ENCODE results near the gene ZPBP2. TPM values are rescaled to one million over a fixed set of nuclear protein-coding genes. Genes with fewer than 3 reads are reported as not detected.
"Not testable (repeated sequence)": the region's sequence is repeated elsewhere in the genome, so short reads cannot be mapped to it uniquely, and the experiment has no call there.

Gene ZPBP2
- total RNA-seq, 1 experiment from 2014 or later: not detected

- TF ChIP-seq, protein P1, sequence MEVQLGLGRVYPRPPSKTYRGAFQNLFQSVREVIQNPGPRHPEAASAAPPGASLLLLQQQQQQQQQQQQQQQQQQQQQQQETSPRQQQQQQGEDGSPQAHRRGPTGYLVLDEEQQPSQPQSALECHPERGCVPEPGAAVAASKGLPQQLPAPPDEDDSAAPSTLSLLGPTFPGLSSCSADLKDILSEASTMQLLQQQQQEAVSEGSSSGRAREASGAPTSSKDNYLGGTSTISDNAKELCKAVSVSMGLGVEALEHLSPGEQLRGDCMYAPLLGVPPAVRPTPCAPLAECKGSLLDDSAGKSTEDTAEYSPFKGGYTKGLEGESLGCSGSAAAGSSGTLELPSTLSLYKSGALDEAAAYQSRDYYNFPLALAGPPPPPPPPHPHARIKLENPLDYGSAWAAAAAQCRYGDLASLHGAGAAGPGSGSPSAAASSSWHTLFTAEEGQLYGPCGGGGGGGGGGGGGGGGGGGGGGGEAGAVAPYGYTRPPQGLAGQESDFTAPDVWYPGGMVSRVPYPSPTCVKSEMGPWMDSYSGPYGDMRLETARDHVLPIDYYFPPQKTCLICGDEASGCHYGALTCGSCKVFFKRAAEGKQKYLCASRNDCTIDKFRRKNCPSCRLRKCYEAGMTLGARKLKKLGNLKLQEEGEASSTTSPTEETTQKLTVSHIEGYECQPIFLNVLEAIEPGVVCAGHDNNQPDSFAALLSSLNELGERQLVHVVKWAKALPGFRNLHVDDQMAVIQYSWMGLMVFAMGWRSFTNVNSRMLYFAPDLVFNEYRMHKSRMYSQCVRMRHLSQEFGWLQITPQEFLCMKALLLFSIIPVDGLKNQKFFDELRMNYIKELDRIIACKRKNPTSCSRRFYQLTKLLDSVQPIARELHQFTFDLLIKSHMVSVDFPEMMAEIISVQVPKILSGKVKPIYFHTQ (CRISPR knock-in tag; IDR thresholded peaks at IDR 0.05): no peak
- TF ChIP-seq, protein P2, sequence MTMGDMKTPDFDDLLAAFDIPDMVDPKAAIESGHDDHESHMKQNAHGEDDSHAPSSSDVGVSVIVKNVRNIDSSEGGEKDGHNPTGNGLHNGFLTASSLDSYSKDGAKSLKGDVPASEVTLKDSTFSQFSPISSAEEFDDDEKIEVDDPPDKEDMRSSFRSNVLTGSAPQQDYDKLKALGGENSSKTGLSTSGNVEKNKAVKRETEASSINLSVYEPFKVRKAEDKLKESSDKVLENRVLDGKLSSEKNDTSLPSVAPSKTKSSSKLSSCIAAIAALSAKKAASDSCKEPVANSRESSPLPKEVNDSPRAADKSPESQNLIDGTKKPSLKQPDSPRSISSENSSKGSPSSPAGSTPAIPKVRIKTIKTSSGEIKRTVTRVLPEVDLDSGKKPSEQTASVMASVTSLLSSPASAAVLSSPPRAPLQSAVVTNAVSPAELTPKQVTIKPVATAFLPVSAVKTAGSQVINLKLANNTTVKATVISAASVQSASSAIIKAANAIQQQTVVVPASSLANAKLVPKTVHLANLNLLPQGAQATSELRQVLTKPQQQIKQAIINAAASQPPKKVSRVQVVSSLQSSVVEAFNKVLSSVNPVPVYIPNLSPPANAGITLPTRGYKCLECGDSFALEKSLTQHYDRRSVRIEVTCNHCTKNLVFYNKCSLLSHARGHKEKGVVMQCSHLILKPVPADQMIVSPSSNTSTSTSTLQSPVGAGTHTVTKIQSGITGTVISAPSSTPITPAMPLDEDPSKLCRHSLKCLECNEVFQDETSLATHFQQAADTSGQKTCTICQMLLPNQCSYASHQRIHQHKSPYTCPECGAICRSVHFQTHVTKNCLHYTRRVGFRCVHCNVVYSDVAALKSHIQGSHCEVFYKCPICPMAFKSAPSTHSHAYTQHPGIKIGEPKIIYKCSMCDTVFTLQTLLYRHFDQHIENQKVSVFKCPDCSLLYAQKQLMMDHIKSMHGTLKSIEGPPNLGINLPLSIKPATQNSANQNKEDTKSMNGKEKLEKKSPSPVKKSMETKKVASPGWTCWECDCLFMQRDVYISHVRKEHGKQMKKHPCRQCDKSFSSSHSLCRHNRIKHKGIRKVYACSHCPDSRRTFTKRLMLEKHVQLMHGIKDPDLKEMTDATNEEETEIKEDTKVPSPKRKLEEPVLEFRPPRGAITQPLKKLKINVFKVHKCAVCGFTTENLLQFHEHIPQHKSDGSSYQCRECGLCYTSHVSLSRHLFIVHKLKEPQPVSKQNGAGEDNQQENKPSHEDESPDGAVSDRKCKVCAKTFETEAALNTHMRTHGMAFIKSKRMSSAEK (CRISPR knock-in tag; IDR thresholded peaks at IDR 0.05; ENCODE audit: borderline replicate concordance): no peak
- TF ChIP-seq ZBTB43 (CRISPR knock-in tag; IDR thresholded peaks at IDR 0.05): no peak
Observed at GRCh38 chr17:39871801-39872200, 3.8 kb downstream of the ZPBP2 start (continued).

DNA sequence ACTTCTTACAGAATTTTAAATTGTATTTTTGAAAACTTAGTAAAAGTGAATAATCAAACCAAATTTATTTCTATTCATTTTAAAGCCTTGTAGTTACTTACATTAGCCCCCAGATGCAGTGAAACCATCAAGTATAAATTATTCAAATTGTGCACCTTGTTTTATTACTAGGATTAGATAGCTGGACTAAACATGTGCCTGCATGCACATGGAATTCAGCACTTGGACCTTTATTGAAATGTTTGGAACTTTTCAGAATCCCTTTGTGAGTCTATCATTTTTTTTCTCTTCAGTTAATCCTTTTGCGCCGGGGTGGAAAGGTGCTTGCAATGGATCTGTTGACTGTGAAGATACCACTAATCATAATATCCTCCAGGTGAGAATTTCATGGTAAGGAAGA is 4.7 kb downstream of the ZPBP2 start:
- no peak for ATAC-seq
- peaks cover 17% of the 10 kb centered on the region for H3K27me3 Mint-ChIP-seq (ENCODE audit: low read depth)
- no peak overlapping the region for H3K4me3 Mint-ChIP-seq
- POLR2A ChIA-PET: no interaction called here
- no peaks in the 10 kb centered on the region for H3K4me1 Mint-ChIP-seq
- DNase-seq (ENCODE audit: low spot score): no peak
- TF ChIP-seq ZNF121 (CRISPR knock-in tag; IDR thresholded peaks at IDR 0.05): no peak
- no peak for TF ChIP-seq IRF1 (CRISPR knock-in tag; IDR thresholded peaks at IDR 0.05)
- no peak for TF ChIP-seq NFE2L1 (CRISPR knock-in tag; IDR thresholded peaks at IDR 0.05)
- no peak for TF ChIP-seq ZMAT4 (CRISPR knock-in tag; IDR thresholded peaks at IDR 0.05)
- TF ChIP-seq, protein P3, sequence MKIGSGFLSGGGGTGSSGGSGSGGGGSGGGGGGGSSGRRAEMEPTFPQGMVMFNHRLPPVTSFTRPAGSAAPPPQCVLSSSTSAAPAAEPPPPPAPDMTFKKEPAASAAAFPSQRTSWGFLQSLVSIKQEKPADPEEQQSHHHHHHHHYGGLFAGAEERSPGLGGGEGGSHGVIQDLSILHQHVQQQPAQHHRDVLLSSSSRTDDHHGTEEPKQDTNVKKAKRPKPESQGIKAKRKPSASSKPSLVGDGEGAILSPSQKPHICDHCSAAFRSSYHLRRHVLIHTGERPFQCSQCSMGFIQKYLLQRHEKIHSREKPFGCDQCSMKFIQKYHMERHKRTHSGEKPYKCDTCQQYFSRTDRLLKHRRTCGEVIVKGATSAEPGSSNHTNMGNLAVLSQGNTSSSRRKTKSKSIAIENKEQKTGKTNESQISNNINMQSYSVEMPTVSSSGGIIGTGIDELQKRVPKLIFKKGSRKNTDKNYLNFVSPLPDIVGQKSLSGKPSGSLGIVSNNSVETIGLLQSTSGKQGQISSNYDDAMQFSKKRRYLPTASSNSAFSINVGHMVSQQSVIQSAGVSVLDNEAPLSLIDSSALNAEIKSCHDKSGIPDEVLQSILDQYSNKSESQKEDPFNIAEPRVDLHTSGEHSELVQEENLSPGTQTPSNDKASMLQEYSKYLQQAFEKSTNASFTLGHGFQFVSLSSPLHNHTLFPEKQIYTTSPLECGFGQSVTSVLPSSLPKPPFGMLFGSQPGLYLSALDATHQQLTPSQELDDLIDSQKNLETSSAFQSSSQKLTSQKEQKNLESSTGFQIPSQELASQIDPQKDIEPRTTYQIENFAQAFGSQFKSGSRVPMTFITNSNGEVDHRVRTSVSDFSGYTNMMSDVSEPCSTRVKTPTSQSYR (CRISPR knock-in tag; IDR thresholded peaks at IDR 0.05): no peak
- no peak for TF ChIP-seq FOXK1 (CRISPR knock-in tag; IDR thresholded peaks at IDR 0.05)
- TF ChIP-seq, protein P4, sequence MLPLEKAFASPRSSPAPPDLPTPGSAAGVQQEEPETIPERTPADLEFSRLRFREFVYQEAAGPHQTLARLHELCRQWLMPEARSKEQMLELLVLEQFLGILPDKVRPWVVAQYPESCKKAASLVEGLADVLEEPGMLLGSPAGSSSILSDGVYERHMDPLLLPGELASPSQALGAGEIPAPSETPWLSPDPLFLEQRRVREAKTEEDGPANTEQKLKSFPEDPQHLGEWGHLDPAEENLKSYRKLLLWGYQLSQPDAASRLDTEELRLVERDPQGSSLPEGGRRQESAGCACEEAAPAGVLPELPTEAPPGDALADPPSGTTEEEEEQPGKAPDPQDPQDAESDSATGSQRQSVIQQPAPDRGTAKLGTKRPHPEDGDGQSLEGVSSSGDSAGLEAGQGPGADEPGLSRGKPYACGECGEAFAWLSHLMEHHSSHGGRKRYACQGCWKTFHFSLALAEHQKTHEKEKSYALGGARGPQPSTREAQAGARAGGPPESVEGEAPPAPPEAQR (CRISPR knock-in tag; IDR thresholded peaks at IDR 0.05): no peak
- TF ChIP-seq NR1H2 (CRISPR knock-in tag; IDR thresholded peaks at IDR 0.05): no peak
- no peak for TF ChIP-seq ATF2 (CRISPR knock-in tag; IDR thresholded peaks at IDR 0.05; ENCODE audit: borderline replicate concordance, low read depth)
- no peak for TF ChIP-seq ZNF396 (CRISPR knock-in tag; IDR thresholded peaks at IDR 0.05; ENCODE audit: borderline replicate concordance)
- H3K27ac Mint-ChIP-seq: no peak overlapping the region
- H3K36me3 Mint-ChIP-seq: no peaks in the 10 kb centered on the region
- H3K9me3 Mint-ChIP-seq: no peaks in the 10 kb centered on the region
- CTCF ChIA-PET: interaction anchor here (0.9 to 1.5 kb wide), 2 partner anchors 86 to 249 kb away, joined by 4 read pairs; no protein-coding TSS in a partner anchor

GRCh38 chr17:39886102-39886501 is 18.1 kb downstream of the ZPBP2 start:
- H3K4me1 Mint-ChIP-seq; H3K4me3 Mint-ChIP-seq; H3K27ac Mint-ChIP-seq; ATAC-seq; POLR2A ChIA-PET; H3K36me3 Mint-ChIP-seq; CTCF ChIA-PET; DNase-seq (ENCODE audit: low spot score); H3K27me3 Mint-ChIP-seq (ENCODE audit: low read depth); H3K9me3 Mint-ChIP-seq: not testable (repeated sequence)
